NCI-H2081 (cell line): ENCODE data around the gene ERF.

Experiments used
- DNase-seq, 2 experiments: peaks; one replicate each; lab custom pipeline; 2025; lab: John Stamatoyannopoulos, UW

ERF gene

GRCh38 chr19:42242069-42242511, 12.8 kb downstream of the ERF start:
- no peak for DNase-seq

DNA sequence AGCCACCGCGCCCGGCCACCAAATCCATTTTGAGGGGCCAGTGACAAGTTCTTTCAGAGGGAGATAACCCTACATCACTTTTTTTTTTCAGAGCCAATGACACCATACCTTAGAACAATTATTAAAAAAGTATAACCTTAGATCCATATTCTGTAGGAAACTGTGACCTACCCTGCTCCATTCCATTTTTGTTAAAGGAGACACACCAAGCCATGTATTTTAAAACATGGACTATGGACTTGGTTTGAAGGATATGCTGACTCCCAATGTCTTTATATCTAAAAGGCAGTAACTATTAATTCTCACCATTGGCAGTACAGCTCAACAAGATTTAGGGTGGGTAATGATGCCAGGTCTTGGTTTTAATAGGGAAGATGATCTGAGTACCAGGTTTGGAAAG, 13.6 kb downstream of the ERF start:
- no peak for DNase-seq

DNA sequence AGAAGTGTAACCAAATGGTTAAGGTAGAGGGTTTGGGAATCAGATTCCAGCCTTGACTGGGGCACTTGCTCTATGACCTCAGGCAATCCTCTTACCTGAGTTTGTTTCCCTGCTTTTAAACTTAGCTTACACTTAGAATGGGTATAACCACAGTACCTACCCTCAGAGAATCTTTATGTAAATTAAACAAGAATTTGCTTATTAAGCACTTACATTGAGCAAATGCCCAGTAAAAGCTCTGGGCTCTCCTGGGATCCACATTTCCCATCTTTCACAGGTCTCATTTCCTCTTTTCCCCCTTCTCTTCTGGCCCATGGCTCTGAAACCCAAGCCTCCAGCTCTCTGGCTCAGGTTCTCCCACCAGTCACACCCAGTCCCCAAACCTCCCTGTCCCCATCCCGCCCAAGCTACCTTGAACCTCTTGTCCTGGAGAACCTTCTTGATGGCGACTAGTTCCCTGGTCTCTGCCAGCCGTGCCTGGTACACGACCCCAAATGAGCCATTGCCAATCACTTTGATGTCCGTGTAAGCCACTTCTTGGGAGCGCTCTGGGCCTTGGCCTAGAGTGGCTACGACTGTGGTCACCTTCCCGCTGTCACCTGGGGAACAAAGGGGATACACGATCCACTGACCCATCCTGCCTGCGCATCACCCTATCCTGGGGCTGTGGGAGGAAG, 15.2 kb downstream of the ERF start:
- no peak for DNase-seq

DNA sequence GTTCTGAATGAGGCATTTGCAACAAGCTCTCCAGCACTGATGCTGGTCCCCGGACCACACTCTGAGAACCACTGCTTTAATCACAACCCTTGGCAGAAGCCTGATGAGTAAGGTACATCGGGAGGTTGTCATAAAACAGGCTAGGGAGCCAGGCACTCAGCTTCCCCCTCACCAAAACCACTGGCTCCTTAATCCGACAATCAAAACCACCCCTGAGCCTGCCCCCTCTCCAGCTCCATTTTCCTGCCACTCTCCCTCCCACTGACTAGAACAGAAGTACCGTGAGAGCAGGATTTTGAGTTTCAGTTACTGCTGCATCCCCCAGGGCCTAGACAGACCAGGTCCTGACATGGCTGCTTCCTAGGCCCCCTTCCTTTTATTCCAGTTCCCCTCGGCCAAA, 19.7 kb downstream of the ERF start:
- no peak for DNase-seq

- DNase-seq, result no peak
Measured at GRCh38 chr19:42234364-42234763, 20.6 kb downstream of the ERF start.

DNA sequence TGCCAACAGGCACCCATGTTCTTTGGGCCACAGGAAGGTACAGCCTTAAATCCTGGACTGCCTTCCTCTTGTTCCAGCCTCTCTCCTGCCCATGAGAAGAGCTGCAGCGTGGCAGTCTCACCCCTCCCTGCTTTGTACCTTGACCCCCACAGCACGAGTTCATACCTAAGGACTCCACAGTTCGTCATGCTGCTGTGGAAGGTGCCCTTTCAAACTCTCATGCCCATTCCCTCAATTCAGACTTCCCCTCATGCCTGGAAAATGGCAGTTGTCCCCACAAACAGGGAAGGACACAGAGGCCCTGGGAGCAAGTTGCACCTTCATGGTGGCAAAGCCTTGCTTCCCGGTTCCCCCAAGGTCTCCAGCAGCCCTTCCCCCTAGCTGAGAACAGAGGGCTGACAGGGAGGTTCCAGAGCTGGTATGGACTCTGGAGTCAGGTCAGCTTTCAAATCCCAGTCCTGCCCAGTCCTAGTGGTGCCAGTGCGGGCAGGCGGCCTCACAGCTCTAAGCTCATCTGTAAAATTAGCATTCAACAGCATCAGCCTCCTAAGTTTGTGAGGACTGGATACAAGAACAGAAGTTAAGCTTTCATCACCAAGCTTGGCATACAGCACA, 21.1 kb downstream of the ERF start:
- DNase-seq, result no peak

GRCh38 chr19:42233106-42233505, 21.8 kb downstream of the ERF start:
- DNase-seq, result no peak

- DNase-seq, result no peak
Measured at GRCh38 chr19:42232435-42232834, 22.5 kb downstream of the ERF start.

DNA sequence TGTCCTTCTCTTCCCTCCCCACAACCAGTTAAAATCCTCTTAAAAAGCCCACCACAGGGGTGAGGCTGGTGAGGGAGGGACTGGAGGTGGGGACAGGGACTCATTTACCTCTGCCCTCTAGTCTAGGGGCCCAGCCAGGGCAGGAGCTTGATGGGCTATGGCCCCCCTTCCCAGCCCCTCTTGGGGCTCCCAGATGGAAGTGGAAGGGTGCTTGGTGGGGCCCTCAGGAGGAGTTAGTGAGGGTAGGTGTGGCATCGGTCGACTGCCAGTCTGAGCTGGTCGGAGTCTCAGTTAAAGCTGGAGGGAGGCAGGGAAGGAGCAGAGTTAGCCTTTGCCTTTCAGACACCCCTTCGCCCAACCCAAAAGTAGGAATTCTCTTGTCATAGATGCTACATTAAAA, 24.4 kb downstream of the ERF start:
- DNase-seq, result no peak

GRCh38 chr19:42229855-42230351, 25.0 kb downstream of the ERF start:
- DNase-seq, result no peak

DNA sequence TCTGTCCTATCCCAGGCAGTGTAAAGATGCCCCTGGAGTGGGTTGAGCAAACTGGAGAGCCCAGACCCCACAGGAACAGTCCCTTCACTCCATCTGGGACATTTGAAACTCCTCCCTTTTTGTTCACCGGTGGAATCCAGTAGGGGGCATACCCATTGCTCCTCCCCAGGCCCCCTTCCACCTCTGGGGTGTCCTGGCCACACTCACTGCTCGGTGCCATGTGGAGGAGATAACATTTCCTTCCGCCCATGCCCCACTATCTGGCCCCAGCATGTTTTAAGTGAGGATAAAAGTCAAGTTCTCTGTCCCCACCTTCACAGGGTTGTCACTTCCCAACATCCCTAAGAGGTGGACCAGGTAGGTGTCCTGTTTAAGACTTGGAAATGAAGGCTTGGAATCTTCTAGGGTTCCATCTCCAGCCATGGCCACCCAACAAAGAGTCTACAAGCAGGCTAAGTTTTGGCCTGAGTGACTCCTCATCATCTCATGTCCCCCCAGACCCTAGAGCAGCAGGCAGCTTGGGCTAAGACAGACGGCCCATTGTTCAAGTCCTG, 25.6 kb downstream of the ERF start:
- no peak for DNase-seq

DNA sequence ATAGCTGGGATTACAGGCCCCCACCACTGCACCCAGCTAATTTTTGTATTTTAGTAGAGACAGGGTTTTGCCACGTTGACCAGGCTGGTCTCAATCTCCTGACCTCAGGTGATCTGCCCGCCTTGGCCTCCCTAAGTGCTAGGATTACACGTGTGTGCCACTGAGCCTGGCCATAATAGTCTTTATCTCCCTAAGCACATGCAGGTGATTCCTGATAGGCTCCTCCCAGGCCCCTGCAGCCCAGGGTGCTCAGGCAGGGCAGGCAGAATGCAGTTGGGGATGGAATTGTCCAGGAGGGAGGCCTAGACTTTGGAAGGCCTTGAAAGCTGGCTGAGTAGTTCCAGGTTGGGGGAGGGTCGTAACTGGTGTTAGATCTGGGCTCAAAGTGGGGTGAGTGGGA, 26.3 kb downstream of the ERF start:
- DNase-seq, result no peak

DNA sequence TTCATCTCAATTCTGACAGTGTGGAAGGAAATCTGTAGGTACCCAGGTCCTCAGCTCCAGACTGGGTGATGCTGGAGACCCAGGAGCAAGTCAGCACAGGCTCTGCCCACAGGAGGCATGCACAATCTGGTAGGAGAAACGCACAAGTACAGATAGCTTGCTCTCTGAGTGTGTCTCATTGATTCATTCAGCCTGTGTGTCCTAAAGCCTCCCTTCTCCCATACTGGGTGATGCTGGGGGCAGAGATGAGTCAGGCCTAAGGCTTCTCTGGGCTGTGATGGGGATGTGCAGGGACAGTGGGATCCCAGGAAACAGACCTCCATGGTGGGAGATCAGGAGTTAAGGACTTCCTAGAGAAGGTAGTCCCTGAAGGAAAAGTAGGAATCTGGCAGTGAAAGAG, 28.0 kb downstream of the ERF start:
- DNase-seq, result no peak

- no peak for DNase-seq
Measured at GRCh38 chr19:42225718-42226292, 29.1 kb downstream of the ERF start.

DNA sequence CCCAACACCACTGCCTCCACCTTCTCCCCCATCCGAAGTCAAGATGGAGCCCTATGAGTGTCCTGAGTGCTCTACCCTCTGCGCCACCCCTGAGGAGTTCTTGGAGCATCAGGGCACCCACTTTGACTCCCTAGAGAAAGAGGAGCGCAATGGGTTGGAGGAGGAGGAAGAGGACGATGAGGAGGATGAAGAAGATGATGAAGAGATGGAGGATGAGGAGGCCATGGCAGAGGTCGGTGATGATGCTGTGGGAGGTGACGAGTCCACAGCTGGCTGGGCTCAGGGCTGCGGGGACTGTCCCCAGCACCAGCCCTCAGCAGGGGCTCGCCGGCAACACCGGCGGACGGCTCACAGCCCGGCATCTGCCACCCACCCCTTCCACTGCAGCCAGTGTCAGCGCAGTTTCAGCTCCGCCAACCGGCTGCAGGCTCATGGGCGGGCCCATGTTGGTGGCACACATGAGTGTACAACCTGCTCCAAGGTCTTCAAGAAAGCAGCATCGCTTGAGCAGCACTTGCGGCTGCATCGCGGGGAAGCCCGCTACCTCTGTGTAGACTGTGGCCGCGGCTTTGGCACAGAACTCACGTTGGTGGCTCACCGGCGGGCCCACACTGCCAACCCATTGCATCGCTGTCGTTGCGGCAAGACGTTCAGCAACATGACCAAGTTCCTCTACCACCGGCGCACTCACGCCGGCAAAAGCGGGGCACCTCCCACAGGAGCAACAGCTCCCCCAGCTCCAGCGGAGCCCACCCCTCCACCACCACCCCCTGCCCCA, 29.8 kb downstream of the ERF start:
- DNase-seq, result no peak

GRCh38 chr19:42220751-42221097, 34.2 kb downstream of the ERF start:
- no peak for DNase-seq

DNA sequence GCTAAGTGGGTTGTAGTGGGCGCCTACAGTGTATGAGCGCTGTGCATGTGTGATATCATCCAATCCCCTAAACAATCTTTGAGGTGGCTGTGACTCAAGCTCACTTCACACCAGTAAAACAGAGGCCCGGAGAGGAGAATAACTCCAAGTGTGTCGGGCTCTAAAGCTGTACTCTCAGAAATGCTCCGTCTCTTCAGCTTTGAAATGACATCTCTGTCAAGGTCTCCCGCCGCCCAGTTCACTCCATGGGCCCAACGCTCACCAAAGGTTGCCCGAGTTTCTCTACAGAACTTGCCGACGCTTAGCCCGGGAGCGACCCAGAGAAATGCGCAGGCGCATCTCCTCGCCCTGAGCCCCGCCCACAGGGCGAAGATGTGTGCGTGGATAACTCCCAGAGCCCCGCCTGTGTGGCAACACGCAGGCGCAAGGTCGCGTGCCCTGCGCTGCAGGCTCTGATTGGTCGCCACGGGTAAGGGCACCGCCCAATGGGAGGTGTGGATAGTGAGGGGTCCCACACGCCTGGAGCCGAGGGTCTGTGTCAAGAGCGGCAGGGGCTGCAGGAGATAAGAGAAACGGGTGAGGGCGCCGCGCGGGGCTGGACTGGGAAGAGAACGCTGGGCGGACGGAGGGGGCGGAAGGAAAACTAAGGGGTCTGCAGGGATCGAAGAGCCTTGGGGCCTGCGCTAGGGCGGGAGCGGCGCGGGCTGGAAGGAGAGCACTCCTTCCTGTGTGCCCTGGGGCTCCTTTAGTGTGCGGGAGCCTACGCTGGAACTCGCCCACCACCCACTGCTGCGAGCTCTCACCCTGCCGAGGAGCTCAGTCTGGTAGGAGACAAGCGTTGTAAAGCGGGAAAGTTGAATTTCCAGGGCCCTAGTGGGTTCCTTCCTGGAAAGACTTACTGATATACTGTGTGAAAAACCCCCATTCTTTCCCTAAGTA, 34.8 kb downstream of the ERF start, which contains the start of gene ZNF526:
Gene ZNF526, plus strand, starts transcription at position 501 of the 939 bp plus-strand sequence. CDS start 4,092 bp downstream, outside the sequence.
- DNase-seq, result peak; percentile 95 to 97

- DNase-seq, result peak; percentile 95 to 96
Measured at GRCh38 chr19:42217520-42218437, 37.1 kb downstream of the ERF start, which contains the start of gene DEDD2. Gene DEDD2, minus strand, starts transcription at chr19:42217677. Its CDS starts 670 bp downstream, at chr19:42217007.

DNA sequence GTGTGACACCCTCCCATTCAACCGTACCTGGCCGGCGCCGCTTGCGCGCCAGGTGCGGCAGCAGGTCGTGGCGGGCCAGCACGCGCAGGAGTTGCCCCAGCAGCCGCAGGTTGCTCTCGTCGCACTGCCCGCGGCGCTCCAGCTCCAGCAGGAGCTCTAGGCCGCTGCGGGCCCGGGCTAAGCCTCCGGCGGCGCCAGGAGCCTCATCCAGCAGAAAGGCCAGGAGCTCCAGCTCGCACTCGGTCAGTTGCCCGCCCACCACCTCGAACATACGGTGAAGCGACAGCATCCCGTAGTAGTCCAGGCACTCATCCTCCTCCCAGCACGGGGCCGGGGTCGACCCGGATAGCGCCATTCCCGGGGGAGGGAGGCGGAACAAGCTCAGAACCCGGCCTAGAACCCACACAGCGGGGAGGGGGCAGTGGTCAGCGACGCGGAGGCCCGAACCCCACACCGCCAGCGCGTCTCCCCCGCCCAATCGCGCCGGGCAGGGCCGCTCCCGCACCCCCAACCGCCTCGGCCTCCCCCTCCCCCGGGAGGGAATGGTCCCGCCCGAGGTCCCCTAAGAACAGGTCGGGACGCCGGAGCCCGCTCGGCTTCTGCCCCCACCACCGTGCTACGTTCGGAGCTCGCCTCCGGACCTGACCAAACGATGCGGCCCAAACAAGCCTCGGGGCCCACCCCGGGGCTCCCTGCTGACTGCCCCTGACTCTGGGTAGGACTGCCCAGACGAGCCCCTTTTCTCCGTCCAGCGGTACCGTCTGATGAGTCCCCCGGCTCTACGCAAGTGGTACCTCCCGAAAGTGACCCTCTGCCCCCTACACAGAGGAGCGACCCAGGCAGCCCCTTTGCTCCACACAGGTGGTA, 38.0 kb downstream of the ERF start:
- DNase-seq, result peak; percentile 26 to 63
